GM21526 (cell line): ENCODE results near the gene TBC1D2.

Experiments
- ATAC-seq: cut with Tn5 transposase; IDR thresholded peaks from one replicate; pipeline ENCODE4 v1.9.1; 2021; ENCODE audit warnings: moderate library complexity; ENCODE audit not compliant: unreplicated experiment, low FRiP score

Gene TBC1D2

GRCh38 chr9:98241357-98242300 lies 13.8 kb downstream of the TBC1D2 start:
- ATAC-seq = no peak

GRCh38 chr9:98240475-98240874 lies 15.0 kb downstream of the TBC1D2 start:
- no peak for ATAC-seq

- no peak for ATAC-seq
These were observed 18.5 kb downstream of the TBC1D2 start for GRCh38 chr9:98236901-98237487.

GRCh38 chr9:98235126-98235525 lies 20.3 kb downstream of the TBC1D2 start:
- ATAC-seq = no peak

GRCh38 chr9:98234245-98234825 lies 21.1 kb downstream of the TBC1D2 start:
- ATAC-seq = no peak

GRCh38 chr9:98232926-98233325 lies 22.5 kb downstream of the TBC1D2 start:
- ATAC-seq = no peak

- no peak for ATAC-seq
These were observed 23.5 kb downstream of the TBC1D2 start for GRCh38 chr9:98231770-98232478.

- ATAC-seq = no peak
These were observed 24.7 kb downstream of the TBC1D2 start for GRCh38 chr9:98230789-98231188.

- no peak for ATAC-seq
These were observed 25.1 kb downstream of the TBC1D2 start for GRCh38 chr9:98230304-98230703.

GRCh38 chr9:98229620-98230019 lies 25.8 kb downstream of the TBC1D2 start:
- no peak for ATAC-seq

- no peak for ATAC-seq
These were observed 26.4 kb downstream of the TBC1D2 start for GRCh38 chr9:98229090-98229395.

GRCh38 chr9:98228392-98229089 lies 26.9 kb downstream of the TBC1D2 start:
- no peak for ATAC-seq

GRCh38 chr9:98227883-98228282 lies 27.6 kb downstream of the TBC1D2 start:
- no peak for ATAC-seq

- no peak for ATAC-seq
These were observed 28.5 kb downstream of the TBC1D2 start for GRCh38 chr9:98226957-98227356.

GRCh38 chr9:98226516-98226915 lies 28.9 kb downstream of the TBC1D2 start:
- no peak for ATAC-seq

- ATAC-seq = no peak
These were observed 30.4 kb downstream of the TBC1D2 start for GRCh38 chr9:98225015-98225442.

- ATAC-seq = no peak
These were observed 32.4 kb downstream of the TBC1D2 start for GRCh38 chr9:98222885-98223691.

- no peak for ATAC-seq
These were observed 34.5 kb downstream of the TBC1D2 start for GRCh38 chr9:98220911-98221310.

- no peak for ATAC-seq
These were observed 35.6 kb downstream of the TBC1D2 start for GRCh38 chr9:98219794-98220370.
